ENCODE results near the gene GYPA.
"Not testable (repeated sequence)": the region's sequence is repeated elsewhere in the genome, so short reads cannot be mapped to it uniquely, and the experiment has no call there.

Gene GYPA

DNA sequence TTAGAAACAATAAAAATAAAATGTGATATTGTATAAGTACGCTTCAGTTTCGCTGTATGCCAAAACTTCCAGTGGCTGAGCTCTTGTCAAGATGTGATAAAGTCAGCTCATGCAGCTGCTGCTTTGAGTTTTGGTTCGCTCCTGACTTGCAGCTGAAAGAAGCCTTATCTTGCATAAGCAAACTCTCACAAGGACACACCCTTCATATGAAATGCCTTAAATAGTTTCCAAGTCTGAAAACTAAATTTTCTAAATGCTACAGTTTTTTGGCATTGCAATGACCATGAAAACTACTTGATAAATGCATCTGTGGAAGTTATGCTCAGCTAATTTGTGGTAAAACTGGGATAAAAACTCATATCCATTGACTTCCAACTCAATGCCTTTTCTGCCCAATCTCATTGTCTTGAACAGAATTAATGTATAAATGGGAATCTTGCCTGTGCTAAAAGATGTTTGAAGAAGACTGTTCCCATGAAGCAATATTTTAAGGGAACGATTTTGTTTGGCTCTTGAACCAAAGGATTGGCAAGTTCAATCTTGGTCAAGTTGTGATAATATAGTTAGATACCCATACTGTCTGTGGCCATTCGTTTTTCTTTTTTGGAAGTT, 11.7 kb downstream of the GYPA start:
- not testable (repeated sequence) for DNase-seq

- DNase-seq, result not testable (repeated sequence)
Measured at GRCh38 chr4:144125109-144125508, 15.4 kb downstream of the GYPA start.

GRCh38 chr4:144123982-144124635, 16.4 kb downstream of the GYPA start:
- not testable (repeated sequence) for DNase-seq

GRCh38 chr4:144123269-144123668, 17.2 kb downstream of the GYPA start:
- not testable (repeated sequence) for DNase-seq

DNA sequence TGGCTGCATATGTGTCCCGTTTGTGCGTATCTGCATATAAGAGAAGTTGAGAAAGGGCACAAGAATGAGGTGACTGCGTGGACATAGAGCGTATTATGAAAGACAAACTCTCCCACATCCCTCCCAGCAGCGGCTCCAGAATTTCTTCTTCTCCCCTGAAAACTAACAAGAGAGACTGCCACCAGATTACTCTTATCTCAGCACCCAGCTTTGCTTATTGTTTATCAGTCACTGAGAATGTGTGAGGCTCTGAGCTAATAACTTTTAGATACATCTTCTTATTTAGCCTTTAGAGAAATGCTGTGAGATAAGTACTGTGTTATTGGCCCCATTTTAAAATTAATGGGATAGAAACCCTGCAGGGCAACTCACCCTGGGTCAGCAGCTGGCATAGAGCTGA, 20.8 kb downstream of the GYPA start:
- DNase-seq, result not testable (repeated sequence)

- no peak for DNase-seq
Measured at GRCh38 chr4:144115519-144115918, 25.0 kb downstream of the GYPA start.

GRCh38 chr4:144113546-144113945, 27.0 kb downstream of the GYPA start:
- no peak for DNase-seq

DNA sequence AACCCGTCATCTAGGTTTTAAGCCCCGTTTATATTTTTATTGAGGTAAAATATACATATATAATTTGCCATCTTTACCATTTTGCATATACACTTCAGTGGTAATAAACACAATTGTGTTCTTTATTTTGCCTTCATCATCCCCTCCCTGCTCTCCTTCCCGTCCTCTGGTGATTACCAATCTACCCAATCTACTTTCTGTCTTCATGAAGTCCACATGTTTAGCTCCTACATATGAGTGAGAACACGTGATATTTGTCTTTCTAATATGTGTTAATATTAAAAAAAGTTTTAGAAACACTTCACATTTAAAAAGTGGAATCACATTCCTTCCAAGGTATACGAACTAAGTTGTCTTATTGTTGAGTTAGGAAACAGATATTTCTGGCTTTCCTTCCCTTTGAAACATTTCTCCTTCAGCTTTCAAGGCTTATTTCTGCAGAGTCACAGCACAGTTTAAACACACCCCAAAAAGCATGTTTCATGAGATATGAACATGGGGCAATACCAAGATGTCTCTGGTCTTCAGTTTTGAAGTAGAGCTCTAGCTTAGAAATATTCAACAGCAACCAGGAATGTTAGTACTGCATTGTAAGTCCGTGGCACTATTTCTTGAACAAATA, 35.9 kb downstream of the GYPA start:
- DNase-seq, result no peak

- not testable (repeated sequence) for DNase-seq
Measured at GRCh38 chr4:144097776-144098175, 42.7 kb downstream of the GYPA start.

- DNase-seq, result not testable (repeated sequence)
Measured at GRCh38 chr4:144093995-144094394, 46.5 kb downstream of the GYPA start.

DNA sequence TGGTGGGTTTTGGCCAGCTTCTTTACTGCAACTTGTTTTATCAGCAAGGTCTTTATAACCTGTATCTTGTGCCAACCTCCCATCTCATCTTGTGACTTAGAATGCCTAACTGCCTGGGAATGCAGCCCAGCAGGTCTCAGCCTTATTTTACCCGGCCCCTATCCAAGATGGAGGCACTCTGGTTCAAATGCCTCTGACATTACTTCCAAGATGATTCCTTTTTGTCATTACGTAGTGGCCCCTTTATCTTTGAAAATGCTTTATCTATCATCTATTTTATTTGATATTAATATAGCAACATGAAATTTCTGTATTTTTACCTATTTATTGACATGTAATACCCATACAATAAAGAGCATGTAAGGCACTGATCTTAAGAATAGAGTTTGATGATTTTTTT, 49.3 kb downstream of the GYPA start:
- DNase-seq, result not testable (repeated sequence)

GRCh38 chr4:144090744-144091143, 49.8 kb downstream of the GYPA start:
- no peak for DNase-seq

GRCh38 chr4:144082053-144082452, 58.5 kb downstream of the GYPA start:
- not testable (repeated sequence) for DNase-seq

GRCh38 chr4:144080135-144080534, 60.4 kb downstream of the GYPA start:
- not testable (repeated sequence) for DNase-seq

- not testable (repeated sequence) for DNase-seq
Measured at GRCh38 chr4:144078746-144079145, 61.8 kb downstream of the GYPA start.

GRCh38 chr4:144061556-144061955, 79.0 kb downstream of the GYPA start:
- not testable (repeated sequence) for DNase-seq

- DNase-seq, result not testable (repeated sequence)
Measured at GRCh38 chr4:144060234-144060859, 80.2 kb downstream of the GYPA start.

Data from NCI-H1105 (cell line).